Spleen (tissue), 7 donors: Measurements from ENCODE around the gene ADRB1.

Experiments used
- CTCF ChIP-seq, 11 experiments: fragments of 200-600 bp in 7 of 11; fragments of 450-650 bp in 4 of 11; sonication (generic) in 4 of 11; IDR thresholded peaks in 8 of 11; conservative IDR thresholded peaks in 3 of 11; 1 replicate in 7 of 11; 2 replicates in 4 of 11; pipeline versions ENCODE4 v1.4.0 to v1.8.0; 2016 to 2021; ENCODE audit warnings: antibody characterized with exemption in 11 of 11, inconsistent platforms in 4 of 11, mild to moderate bottlenecking in 1 of 11
- POLR2A ChIP-seq, 3 donors: fragments of 450-650 bp; IDR thresholded peaks; one replicate each; pipeline ENCODE4 v1.5.1; 2017; ENCODE audit warnings: antibody characterized with exemption in 3 of 3, mild to moderate bottlenecking in 1 of 3
- POLR2AphosphoS5 ChIP-seq, 3 donors: sonication (generic); formaldehyde crosslinking; IDR thresholded peaks; one replicate each; pipeline ENCODE4 v1.5.1; 2017; ENCODE audit warnings: antibody characterized with exemption in 3 of 3
- donor health status: DM: no; HTN: no; CAD: no; lungs with moderate emphysema.
- donor health status: DM: no; HTN: no; CAD: no.
- donor health status: DM: no; HTN: no; CAD: no.

DNA sequence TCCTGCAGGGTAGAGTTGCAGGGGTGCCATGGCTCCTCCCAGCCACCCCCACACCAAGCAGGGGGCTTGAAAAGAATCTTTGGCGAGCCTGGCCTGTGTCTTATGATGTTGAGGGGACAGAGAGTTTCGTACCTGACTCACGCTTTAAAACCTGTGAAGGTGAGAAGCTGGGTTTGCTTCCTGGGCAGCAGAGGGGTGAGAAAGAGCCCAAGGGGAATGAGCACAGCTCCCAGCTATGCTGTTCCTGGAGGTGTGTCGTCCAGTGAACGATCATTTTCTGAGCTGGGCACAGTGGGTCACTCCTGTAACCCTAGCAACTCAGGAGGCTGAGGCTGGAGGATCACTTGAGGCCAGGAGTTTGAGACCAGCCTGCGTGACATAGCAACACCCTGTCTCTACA is 13.5 kb upstream of the ADRB1 start:
- TF ChIP-seq CTCF (IDR thresholded peaks at IDR 0.05 in 8 of 11, conservative IDR thresholded peaks at IDR 0.05 in 3 of 11) (no peak), POLR2AphosphoS5 (IDR thresholded peaks at IDR 0.05) (no peak), POLR2A (IDR thresholded peaks at IDR 0.05) (no peak)
